ENCODE results near the gene VPS33B. TPM values are rescaled to one million over a fixed set of nuclear protein-coding genes. Genes with fewer than 3 reads are reported as not detected.
A peak's percentile ranks its signal among the peaks of the same experiment; 100 is the strongest.

Gene VPS33B
- total RNA-seq, 1 donor: 8.0 TPM

- H2AFZ ChIP-seq (ENCODE audit: low read length): no peak overlapping the region
- H3K79me2 ChIP-seq (ENCODE audit: insufficient read depth, low read length): peaks cover 15% of the 10 kb centered on the region
- H3K27ac ChIP-seq (ENCODE audit: low read depth, low read length): peak overlapping the region; percentile 68
- no peak for TF ChIP-seq CTCF (IDR thresholded peaks at IDR 0.05; ENCODE audit: extremely low read depth, low read depth, low read length)
- no peak for DNase-seq (ENCODE audit: insufficient read length, low spot score, missing footprints)
- no peaks in the 10 kb centered on the region for H3K9me3 ChIP-seq (ENCODE audit: low read depth, low read length)
- no peaks in the 10 kb centered on the region for H3K27me3 ChIP-seq (ENCODE audit: insufficient read depth, low read length)
- H3K4me1 ChIP-seq (ENCODE audit: insufficient read depth, low read length): peaks cover 27% of the 10 kb centered on the region
- H3K36me3 ChIP-seq (ENCODE audit: insufficient read depth, low read length): peaks cover 36% of the 10 kb centered on the region
- peak overlapping the region; percentile 78 for H3K4me2 ChIP-seq (ENCODE audit: insufficient read depth, low read length)
- H4K20me1 ChIP-seq (ENCODE audit: insufficient read depth, low read length): no peaks in the 10 kb centered on the region
- H3K4me3 ChIP-seq (ENCODE audit: insufficient read depth, low read length): peak overlapping the region; percentile 80
These were observed 66.6 kb downstream of the VPS33B start for GRCh38 chr15:90955624-90956273.

DNA sequence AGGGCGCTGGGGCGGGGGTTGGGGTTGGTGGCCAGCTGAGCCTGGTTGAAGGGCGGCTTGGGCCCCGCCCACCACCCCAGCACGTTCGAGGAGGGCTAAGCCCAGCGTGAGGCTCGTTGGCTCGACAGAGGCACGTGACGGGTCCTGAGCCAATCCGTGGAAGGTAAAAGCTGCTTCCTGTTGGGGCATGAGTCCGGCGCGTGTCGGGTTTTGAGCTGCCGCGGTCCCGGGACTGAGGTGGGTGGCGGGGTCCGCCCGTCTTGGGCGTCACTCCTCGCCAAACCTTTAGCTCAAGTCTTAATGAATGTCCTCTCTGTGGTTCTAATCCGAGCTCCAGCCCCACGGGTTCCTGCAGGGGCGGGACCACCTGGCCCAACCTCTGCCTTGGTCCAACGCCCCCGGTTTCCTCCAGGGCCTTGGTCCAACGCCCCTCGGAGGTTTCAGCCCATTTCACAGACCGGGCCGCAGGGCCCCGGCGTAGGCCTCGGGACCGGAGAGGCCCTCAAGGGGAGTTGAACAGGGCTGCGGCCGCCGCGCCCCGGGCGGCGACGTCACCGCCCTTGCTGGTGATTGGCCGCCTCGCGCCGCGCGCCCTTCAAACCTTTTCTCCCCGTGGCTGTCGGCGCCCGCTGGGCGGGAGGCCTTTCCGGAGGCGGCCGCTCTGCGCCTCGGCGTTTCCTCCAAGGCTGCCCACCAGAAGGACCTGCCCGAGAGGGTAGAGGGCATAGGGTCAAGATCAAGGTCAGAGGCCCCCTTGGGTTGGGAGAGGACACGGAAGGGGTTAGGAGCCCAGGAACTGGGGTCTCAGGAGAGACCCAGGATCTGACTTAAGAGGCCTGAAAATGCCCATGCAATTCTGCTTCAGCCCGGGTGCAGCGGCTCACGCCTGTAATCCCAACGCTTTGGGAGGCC, 67.4 kb downstream of the VPS33B start, which contains the start of gene RCCD1:
Gene RCCD1, plus strand, starts transcription at position 173 of the 912 bp plus-strand sequence. CDS start 1,851 bp downstream, outside the sequence.
- Histone ChIP-seq H4K20me1 (ENCODE audit: insufficient read depth, low read length) (no peaks in the 10 kb centered on the region), H3K27ac (ENCODE audit: low read depth, low read length) (peak within 1 kb of the TSS; percentile 68), H3K36me3 (ENCODE audit: insufficient read depth, low read length) (peaks cover 40% of the 10 kb centered on the region), H3K4me2 (ENCODE audit: insufficient read depth, low read length) (peak within 1 kb of the TSS; percentile 78), H3K27me3 (ENCODE audit: insufficient read depth, low read length) (no peaks in the 10 kb centered on the region), H3K4me1 (ENCODE audit: insufficient read depth, low read length) (peaks cover 27% of the 10 kb centered on the region), H3K4me3 (ENCODE audit: insufficient read depth, low read length) (peak within 1 kb of the TSS; percentile 78), H3K9me3 (ENCODE audit: low read depth, low read length) (no peaks in the 10 kb centered on the region), H2AFZ (ENCODE audit: low read length) (peak within 1 kb of the TSS; percentile 91), H3K79me2 (ENCODE audit: insufficient read depth, low read length) (peaks cover 15% of the 10 kb centered on the region)
- peak; percentile 100 for DNase-seq (ENCODE audit: insufficient read length, low spot score, missing footprints)
- TF ChIP-seq CTCF (IDR thresholded peaks at IDR 0.05; ENCODE audit: extremely low read depth, low read depth, low read length): no peak

DNA sequence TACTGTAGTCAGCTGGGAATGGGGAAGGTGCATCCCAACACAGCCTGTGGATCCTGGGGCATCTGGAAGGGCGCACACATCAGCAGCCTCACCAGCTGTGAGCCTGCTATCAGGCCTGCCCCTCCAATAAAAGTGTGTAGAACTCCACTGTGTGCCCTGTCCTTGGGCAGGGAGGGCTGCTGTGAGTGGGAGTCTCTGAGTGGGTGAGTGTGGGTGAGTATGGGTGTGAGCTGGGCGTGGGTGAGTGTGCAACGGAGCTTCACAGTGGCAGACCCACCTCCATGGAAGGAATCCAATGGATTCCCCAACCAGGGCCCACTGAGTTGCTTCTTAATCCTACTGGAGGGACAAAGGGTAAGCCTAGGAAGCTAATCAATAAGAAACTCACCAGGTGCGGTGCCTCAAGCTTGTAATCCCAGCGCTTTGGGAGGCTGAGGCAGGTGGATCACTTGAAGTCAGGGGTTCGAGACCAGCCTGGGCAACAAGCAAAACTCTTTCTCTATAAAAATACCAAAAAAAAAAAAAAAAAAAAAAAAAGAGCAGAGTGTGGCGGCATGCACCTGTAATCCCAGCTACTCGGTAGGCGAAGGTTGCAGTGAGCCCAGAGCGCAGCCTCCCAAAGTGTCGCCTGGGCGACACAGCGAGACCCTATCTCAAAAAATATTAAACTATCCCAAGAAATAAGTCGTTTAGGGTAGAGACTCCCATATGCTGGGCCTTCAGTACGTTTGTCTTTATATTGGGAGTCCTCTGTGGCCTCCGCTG, 68.3 kb downstream of the VPS33B start:
- Histone ChIP-seq H3K27me3 (ENCODE audit: insufficient read depth, low read length) (no peaks in the 10 kb centered on the region), H2AFZ (ENCODE audit: low read length) (no peak overlapping the region), H3K4me1 (ENCODE audit: insufficient read depth, low read length) (peaks cover 34% of the 10 kb centered on the region), H4K20me1 (ENCODE audit: insufficient read depth, low read length) (no peaks in the 10 kb centered on the region), H3K27ac (ENCODE audit: low read depth, low read length) (peak overlapping the region; percentile 68), H3K79me2 (ENCODE audit: insufficient read depth, low read length) (peaks cover 13% of the 10 kb centered on the region), H3K4me2 (ENCODE audit: insufficient read depth, low read length) (peak overlapping the region; percentile 78), H3K36me3 (ENCODE audit: insufficient read depth, low read length) (peaks cover 46% of the 10 kb centered on the region), H3K4me3 (ENCODE audit: insufficient read depth, low read length) (peak overlapping the region; percentile 78), H3K9me3 (ENCODE audit: low read depth, low read length) (no peaks in the 10 kb centered on the region)
- TF ChIP-seq CTCF (IDR thresholded peaks at IDR 0.05; ENCODE audit: extremely low read depth, low read depth, low read length): no peak
- DNase-seq (ENCODE audit: insufficient read length, low spot score, missing footprints): no peak

Data from osteoblast (primary cell).